Left ventricle myocardium inferior (tissue), 1 donor: ENCODE measurements around the gene CRHBP. TPM values are rescaled to one million over a fixed set of nuclear protein-coding genes. Genes with fewer than 3 reads are reported as not detected.

Experiments used
- DNase-seq: peaks from one replicate; pipeline ENCODE4 v3.0.0-alpha.2; 2020
- H3K27ac ChIP-seq: fragments of 200-600 bp; replicated peaks from 2 replicates; pipeline ENCODE4 v1.8.0; 2021
- H3K27me3 ChIP-seq: fragments of 200-600 bp; 2 replicates; pipeline ENCODE4 v1.8.0; 2021; ENCODE audit warnings: low read depth
- H3K36me3 ChIP-seq: fragments of 200-600 bp; 2 replicates; pipeline ENCODE4 v1.8.0; 2021
- H3K4me1 ChIP-seq: fragments of 200-600 bp; 2 replicates; pipeline ENCODE4 v1.8.0; 2021
- H3K4me3 ChIP-seq: fragments of 200-600 bp; 2 replicates; pipeline ENCODE4 v1.8.0; 2021; ENCODE audit warnings: mild to moderate bottlenecking, moderate library complexity
- H3K9me3 ChIP-seq: fragments of 200-600 bp; replicated peaks from 2 replicates; pipeline ENCODE4 v1.8.0; 2021
- intact Hi-C: fragments of 100-400 bp; cut with micrococcal nuclease; formaldehyde crosslinking; loops from one replicate; pipeline ENCODE4 v1.11.0; 2022
- total RNA-seq: library from RNA; stranded (reverse); fragmentation: NEBNext Ultra II Directional; extraction: Animal tissue kit (Norgen Biotek cat#: 25700); gene quantifications from one replicate; pipeline ENCODE4 v1.2.1, GENCODE V29; 2021
- TF ChIP-seq, protein P1 (sequence below): fragments of 200-600 bp; IDR thresholded peaks from 2 replicates; pipeline ENCODE4 v1.8.0; 2021; ENCODE audit warnings: antibody characterized with exemption, mild to moderate bottlenecking, borderline replicate concordance
- donor health status: DM: no; HTN: yes; CAD: no; lungs with severe emphysema.

Gene CRHBP
- total RNA-seq, 1 donor from 2014 or later, result 0.63 TPM

- DNase-seq, result no peak
- Histone ChIP-seq H3K9me3 (no peaks in the 10 kb centered on the region), H3K27me3 (peaks cover 17% of the 10 kb centered on the region), H3K36me3 (no peaks in the 10 kb centered on the region), H3K4me3 (no peak overlapping the region), H3K4me1 (peaks cover 14% of the 10 kb centered on the region), H3K27ac (no peak overlapping the region)
- TF ChIP-seq, protein P1, sequence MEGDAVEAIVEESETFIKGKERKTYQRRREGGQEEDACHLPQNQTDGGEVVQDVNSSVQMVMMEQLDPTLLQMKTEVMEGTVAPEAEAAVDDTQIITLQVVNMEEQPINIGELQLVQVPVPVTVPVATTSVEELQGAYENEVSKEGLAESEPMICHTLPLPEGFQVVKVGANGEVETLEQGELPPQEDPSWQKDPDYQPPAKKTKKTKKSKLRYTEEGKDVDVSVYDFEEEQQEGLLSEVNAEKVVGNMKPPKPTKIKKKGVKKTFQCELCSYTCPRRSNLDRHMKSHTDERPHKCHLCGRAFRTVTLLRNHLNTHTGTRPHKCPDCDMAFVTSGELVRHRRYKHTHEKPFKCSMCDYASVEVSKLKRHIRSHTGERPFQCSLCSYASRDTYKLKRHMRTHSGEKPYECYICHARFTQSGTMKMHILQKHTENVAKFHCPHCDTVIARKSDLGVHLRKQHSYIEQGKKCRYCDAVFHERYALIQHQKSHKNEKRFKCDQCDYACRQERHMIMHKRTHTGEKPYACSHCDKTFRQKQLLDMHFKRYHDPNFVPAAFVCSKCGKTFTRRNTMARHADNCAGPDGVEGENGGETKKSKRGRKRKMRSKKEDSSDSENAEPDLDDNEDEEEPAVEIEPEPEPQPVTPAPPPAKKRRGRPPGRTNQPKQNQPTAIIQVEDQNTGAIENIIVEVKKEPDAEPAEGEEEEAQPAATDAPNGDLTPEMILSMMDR, result no peak
- intact Hi-C loops, result no loop called here
Measured at GRCh38 chr5:76947082-76947503, 5.8 kb upstream of the CRHBP start.

DNA sequence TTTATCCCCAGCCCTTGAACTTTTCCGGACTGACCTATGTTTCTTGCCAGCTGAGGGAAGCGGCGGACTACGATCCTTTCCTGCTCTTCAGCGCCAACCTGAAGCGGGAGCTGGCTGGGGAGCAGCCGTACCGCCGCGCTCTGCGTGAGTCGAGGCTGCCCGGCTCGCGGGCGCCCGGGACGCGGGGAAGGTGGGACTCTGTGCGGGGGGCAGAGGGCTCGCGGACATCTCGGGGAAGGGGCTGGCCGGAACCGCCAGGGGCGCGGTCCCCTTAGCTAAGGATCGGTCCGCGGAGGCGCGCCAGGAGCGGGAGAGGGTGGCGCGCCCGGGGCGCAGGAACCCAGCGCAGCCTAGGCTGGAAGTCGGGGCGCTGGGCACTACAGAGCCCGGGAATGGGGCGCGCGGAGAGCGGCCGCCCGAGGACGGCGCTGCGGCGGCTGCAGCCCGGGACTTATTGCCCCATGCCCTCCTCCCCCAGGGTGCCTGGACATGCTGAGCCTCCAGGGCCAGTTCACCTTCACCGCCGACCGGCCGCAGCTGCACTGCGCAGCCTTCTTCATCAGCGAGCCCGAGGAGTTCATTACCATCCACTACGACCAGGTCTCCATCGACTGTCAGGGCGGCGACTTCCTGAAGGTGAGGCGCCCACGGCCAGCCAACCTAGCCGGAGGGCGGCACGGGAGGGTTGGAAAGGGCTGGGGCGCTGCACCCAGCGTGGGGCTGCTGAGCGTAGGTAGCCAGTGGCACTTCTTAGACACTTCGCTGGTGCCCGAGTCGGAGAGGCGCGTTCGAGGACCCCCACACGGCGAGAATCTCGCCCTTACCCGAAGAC is 922 bp downstream of the CRHBP start:
- H3K9me3 ChIP-seq, result no peaks in the 10 kb centered on the region
- TF ChIP-seq, protein P1, result no peak
- no peaks in the 10 kb centered on the region for H3K36me3 ChIP-seq
- intact Hi-C loops, result no loop called here
- H3K4me3 ChIP-seq, result peak overlapping the region; percentile 68
- DNase-seq, result no peak
- H3K4me1 ChIP-seq, result peaks cover 15% of the 10 kb centered on the region
- peak overlapping the region; percentile 10 for H3K27ac ChIP-seq
- peaks cover 52% of the 10 kb centered on the region for H3K27me3 ChIP-seq

DNA sequence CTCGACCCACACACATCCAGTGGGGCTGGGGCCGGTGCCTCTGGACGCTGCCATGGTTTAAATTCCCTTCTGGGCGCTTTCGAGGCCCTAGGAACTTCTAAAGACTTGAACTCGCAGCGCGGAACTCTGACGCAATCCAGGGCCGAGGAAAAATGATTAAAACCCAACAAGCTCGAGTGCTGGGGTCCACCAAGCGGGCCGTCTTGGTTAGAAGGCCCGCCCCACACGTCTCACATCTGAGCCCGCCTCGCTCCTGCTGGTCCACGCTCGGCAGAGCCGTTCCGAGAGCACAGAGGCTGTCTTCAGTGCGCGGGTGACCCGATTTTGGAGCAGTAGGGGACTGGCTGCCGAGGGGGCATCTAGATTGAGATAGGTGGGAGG is 1.5 kb downstream of the CRHBP start:
- Histone ChIP-seq H3K27ac (peak overlapping the region; percentile 10), H3K9me3 (no peaks in the 10 kb centered on the region), H3K4me3 (peak overlapping the region; percentile 68), H3K36me3 (no peaks in the 10 kb centered on the region), H3K4me1 (peaks cover 15% of the 10 kb centered on the region), H3K27me3 (peaks cover 52% of the 10 kb centered on the region)
- no peak for DNase-seq
- TF ChIP-seq, protein P1, result no peak
- intact Hi-C loops, result no loop called here

- intact Hi-C loops, result no loop called here
- no peaks in the 10 kb centered on the region for H3K36me3 ChIP-seq
Measured at GRCh38 chr5:76956033-76956432, 3.2 kb downstream of the CRHBP start.

DNA sequence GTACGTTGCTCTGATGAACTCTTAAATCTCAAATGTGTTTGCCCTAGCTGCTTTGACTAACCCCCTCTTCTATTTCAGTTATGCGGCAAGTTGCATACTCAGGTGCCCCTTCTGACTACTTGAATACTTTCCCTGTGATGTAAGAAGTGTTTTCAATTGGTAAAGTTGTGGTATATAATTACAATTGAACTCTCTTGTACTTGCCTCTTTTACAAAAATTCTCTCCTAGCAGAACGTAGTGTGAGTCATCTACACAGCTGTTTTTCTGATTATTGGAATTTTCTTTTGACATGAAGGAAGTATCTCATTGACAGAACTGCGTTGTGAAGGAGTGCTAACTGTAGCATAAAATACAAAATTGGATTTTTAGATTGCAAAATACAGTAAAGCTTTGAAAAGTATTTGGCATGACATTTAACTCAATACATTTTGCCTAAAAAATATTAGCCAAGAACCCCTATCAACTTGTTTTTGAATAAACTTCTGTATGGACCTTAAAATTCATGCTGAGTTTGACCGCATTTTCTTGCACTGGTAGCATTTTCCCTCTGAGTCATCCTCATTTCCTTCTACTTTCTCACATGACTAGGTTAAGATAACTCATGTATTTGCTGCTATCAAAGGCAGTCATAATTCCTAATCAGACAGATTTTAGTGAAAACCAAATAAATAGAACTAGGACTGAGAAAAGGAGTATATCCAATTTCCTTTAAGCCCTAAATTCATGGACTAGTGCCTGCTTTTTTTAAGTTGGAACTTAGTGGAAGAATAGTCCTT is 6.3 kb downstream of the CRHBP start:
- no peaks in the 10 kb centered on the region for H3K9me3 ChIP-seq
- H3K4me1 ChIP-seq, result peaks cover 6% of the 10 kb centered on the region
- intact Hi-C loops, result no loop called here
- DNase-seq, result no peak
- no peak overlapping the region for H3K4me3 ChIP-seq
- H3K36me3 ChIP-seq, result no peaks in the 10 kb centered on the region
- TF ChIP-seq, protein P1, result no peak
- H3K27me3 ChIP-seq, result peaks cover 32% of the 10 kb centered on the region
- H3K27ac ChIP-seq, result peak overlapping the region; percentile 7

More at GRCh38 chr5:76956033-76956432, 3.2 kb downstream of the CRHBP start:
- DNase-seq, result no peak
- H3K27ac ChIP-seq, result no peak overlapping the region
- H3K4me1 ChIP-seq, result peaks cover 15% of the 10 kb centered on the region
- no peaks in the 10 kb centered on the region for H3K9me3 ChIP-seq
- peaks cover 52% of the 10 kb centered on the region for H3K27me3 ChIP-seq
- H3K4me3 ChIP-seq, result no peak overlapping the region
- TF ChIP-seq, protein P1, result no peak
